ENCODE data around the gene SOX15.

SOX15 gene

DNA sequence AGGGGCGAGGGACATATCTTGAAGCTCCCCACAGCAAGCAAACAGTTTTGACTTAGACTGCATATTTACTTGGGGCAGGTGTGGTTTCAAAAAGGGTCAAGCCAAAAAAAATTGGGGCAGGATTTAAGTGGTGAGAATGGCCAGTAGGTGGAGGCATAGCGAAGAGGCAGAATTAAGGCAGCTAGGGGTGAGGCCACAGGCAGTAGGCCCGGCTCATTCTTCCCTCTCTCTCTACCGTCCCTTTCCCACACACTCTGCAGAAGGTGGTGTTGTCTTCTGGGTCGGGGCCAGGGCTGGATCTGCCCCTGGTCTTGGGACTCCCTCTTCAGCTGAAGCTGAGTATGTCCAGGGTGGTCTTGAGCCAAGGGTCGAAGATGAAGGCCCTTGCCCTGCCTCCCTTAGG, 42.6 kb upstream of the SOX15 start:
- no peaks in the 10 kb centered on the region for H3K27me3 ChIP-seq (ENCODE audit: insufficient read depth, low read depth)
- H3K4me3 ChIP-seq (IDR thresholded peaks at IDR 0.05; ENCODE audit: insufficient read depth, low read depth, low read length), result no peak overlapping the region
- H3K9ac ChIP-seq, result no peak overlapping the region
- no peak overlapping the region for H3K27ac ChIP-seq
- TF ChIP-seq, protein P1, sequence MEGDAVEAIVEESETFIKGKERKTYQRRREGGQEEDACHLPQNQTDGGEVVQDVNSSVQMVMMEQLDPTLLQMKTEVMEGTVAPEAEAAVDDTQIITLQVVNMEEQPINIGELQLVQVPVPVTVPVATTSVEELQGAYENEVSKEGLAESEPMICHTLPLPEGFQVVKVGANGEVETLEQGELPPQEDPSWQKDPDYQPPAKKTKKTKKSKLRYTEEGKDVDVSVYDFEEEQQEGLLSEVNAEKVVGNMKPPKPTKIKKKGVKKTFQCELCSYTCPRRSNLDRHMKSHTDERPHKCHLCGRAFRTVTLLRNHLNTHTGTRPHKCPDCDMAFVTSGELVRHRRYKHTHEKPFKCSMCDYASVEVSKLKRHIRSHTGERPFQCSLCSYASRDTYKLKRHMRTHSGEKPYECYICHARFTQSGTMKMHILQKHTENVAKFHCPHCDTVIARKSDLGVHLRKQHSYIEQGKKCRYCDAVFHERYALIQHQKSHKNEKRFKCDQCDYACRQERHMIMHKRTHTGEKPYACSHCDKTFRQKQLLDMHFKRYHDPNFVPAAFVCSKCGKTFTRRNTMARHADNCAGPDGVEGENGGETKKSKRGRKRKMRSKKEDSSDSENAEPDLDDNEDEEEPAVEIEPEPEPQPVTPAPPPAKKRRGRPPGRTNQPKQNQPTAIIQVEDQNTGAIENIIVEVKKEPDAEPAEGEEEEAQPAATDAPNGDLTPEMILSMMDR (conservative IDR thresholded peaks at IDR 0.05; ENCODE audit: low read depth, low read length), result no peak
- H2AFZ ChIP-seq (ENCODE audit: low read depth), result no peak overlapping the region
- peaks cover 3% of the 10 kb centered on the region for H3K4me1 ChIP-seq (ENCODE audit: low read depth, poor library complexity, severe bottlenecking)
- H3K4me2 ChIP-seq, result no peak overlapping the region
- H3K79me2 ChIP-seq (ENCODE audit: insufficient read depth, low read depth), result no peaks in the 10 kb centered on the region
- no peaks in the 10 kb centered on the region for H3K36me3 ChIP-seq (ENCODE audit: insufficient read depth)
- H4K20me1 ChIP-seq (ENCODE audit: insufficient read depth), result no peaks in the 10 kb centered on the region

DNA sequence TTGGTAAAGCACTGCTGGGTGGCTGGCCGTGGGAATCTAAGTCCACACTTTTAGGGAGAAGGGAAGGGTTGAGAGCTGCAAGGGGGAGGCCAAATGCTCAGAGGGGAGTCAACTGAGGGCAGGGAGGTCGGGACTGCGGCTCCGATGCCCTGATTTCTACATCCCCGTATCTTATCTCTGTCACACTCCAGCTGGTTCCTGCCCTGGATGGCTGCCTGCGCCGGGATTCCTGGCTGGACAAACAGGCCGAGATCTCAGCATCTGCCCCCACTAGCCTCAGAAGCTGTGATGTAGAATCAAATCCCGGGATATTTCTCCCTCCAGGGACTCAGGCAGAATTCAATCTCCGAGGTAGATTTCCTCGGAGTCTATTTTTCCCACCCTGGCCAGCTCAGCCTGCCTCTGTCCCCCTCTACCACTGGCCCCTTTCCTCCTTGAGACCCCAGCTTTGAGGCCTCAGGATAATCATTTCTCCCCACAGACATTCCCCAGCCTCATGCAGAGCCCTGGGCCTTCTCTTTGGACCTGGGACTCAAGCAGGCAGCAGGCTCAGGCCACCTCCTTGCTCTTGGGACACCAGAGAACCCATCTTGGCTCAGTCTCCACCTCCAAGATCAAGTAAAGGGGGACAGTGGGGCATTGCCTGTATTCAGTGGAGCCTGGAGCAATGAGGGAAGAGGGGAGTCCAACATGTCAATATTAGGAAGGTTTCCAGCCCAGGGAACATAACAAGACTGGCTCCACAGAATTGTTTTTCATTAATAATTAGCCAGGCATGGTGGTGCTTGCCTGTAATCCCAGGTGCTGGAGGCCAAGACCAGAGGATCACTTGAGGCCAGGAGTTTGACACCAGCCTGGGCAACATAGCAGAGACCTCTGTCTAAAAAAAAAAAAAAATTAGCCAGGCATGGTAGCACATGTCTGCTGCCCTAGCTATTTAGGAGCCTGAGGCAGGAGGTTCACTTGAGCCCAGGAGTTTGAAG, 41.8 kb upstream of the SOX15 start:
- no peak overlapping the region for H3K9ac ChIP-seq
- peaks cover 3% of the 10 kb centered on the region for H3K4me1 ChIP-seq (ENCODE audit: low read depth, poor library complexity, severe bottlenecking)

DNA sequence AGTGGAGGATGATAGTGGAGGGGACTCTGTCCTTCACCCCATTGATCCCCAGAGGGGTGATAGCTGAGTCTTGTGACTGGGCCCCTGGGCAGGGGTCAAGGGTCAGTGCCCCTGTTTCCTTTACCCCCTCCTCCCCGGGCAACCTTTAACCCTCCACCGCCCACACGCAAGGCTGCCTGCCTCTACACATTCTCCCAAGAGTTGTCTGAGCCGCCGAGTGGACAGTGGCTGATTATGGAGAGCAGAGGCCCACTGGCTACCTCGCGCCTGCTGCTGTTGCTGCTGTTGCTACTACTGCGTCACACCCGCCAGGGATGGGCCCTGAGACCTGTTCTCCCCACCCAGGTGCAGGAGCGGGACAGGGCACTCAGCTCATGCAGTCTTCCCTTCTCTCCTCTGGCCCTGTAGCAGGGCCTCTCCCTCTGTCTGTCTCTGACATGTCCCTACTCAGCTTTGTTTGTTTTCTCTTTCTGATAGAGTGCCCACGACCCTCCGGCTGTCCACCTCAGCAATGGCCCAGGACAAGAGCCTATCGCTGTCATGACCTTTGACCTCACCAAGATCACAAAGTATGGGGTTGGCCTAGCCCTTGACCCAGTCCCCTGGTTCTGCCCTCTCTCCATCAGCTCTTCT, 40.2 kb upstream of the SOX15 start, which contains the start of gene SHBG:
TSS of gene SHBG (plus strand) at position 197 of the 633 bp plus-strand sequence. CDS start at position 235, 38 bp downstream.
- Histone ChIP-seq H3K4me1 (ENCODE audit: low read depth, poor library complexity, severe bottlenecking) (peaks cover 3% of the 10 kb centered on the region), H3K79me2 (ENCODE audit: insufficient read depth, low read depth) (no peaks in the 10 kb centered on the region), H2AFZ (ENCODE audit: low read depth) (no peak within 1 kb of the TSS), H3K36me3 (ENCODE audit: insufficient read depth) (no peaks in the 10 kb centered on the region), H3K27ac (no peak within 1 kb of the TSS), H3K27me3 (ENCODE audit: insufficient read depth, low read depth) (no peaks in the 10 kb centered on the region), H4K20me1 (ENCODE audit: insufficient read depth) (no peaks in the 10 kb centered on the region), H3K4me3 (IDR thresholded peaks at IDR 0.05; ENCODE audit: insufficient read depth, low read depth, low read length) (no peak within 1 kb of the TSS), H3K9ac (no peak within 1 kb of the TSS), H3K4me2 (no peak within 1 kb of the TSS)
- TF ChIP-seq, protein P1 (conservative IDR thresholded peaks at IDR 0.05; ENCODE audit: low read depth, low read length), result no peak

More for the DNA sequence above, 41.8 kb upstream of the SOX15 start:
- Histone ChIP-seq H3K4me3 (IDR thresholded peaks at IDR 0.05; ENCODE audit: insufficient read depth, low read depth, low read length) (no peak overlapping the region), H4K20me1 (ENCODE audit: insufficient read depth) (no peaks in the 10 kb centered on the region), H3K36me3 (ENCODE audit: insufficient read depth) (no peaks in the 10 kb centered on the region), H3K4me2 (no peak overlapping the region), H2AFZ (ENCODE audit: low read depth) (no peak overlapping the region), H3K27me3 (ENCODE audit: insufficient read depth, low read depth) (no peaks in the 10 kb centered on the region), H3K79me2 (ENCODE audit: insufficient read depth, low read depth) (no peaks in the 10 kb centered on the region), H3K27ac (no peak overlapping the region)
- TF ChIP-seq, protein P1 (conservative IDR thresholded peaks at IDR 0.05; ENCODE audit: low read depth, low read length), result no peak

DNA sequence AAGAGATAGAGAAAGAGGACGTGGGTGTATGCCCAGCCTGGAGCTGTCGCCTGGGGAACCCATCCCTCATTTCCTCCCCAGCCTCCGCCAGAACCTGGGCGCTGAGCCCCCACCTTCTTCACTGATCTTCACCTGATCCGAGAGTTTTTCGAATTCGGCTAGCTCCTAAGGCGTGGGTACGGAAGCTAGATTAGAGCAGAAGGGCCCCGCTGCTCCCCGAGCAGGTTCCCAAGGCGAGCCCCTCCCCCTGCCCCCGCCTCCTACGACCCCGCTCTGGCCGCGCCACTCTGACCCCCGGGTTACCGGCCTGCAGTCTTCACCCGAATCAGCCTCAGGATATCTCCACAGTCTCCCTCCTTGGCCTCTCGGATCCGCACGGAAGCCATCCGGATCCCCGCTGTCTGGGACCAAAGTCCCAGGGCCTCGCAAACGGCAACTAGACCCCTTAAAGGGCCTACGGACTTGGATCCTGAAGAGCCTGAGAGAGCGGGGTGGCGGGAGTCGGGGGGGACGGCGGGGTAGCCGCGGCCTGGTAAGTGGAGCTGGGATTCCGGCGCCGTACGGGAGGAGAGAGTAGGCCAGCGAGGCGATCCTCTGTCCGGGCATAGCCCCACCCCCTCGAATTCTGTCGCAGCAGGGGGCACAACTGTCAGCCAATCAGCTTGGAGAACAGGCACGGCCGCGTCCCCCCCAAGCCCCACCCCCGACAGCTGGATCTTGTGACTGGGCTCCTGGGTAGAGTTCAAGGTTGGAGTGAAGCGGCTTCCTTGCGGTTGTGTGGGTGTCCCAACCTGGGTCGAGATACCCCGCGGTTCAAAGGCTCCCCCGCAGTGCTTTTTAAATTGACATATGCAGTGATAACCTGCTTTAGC, 37.6 kb upstream of the SOX15 start, which contains the start of gene SAT2:
TSS of gene SAT2 (minus strand) at position 572 of the 872 bp plus-strand sequence. CDS start at position 386, 186 bp downstream.
- H3K27me3 ChIP-seq (ENCODE audit: insufficient read depth, low read depth), result no peaks in the 10 kb centered on the region
- no peak within 1 kb of the TSS for H3K9ac ChIP-seq
- H3K4me1 ChIP-seq (ENCODE audit: low read depth, poor library complexity, severe bottlenecking), result peaks cover 3% of the 10 kb centered on the region
- no peak within 1 kb of the TSS for H2AFZ ChIP-seq (ENCODE audit: low read depth)
- H4K20me1 ChIP-seq (ENCODE audit: insufficient read depth), result no peaks in the 10 kb centered on the region
- no peak within 1 kb of the TSS for H3K27ac ChIP-seq
- H3K4me3 ChIP-seq (IDR thresholded peaks at IDR 0.05; ENCODE audit: insufficient read depth, low read depth, low read length), result no peak within 1 kb of the TSS
- TF ChIP-seq, protein P1 (conservative IDR thresholded peaks at IDR 0.05; ENCODE audit: low read depth, low read length), result no peak
- no peaks in the 10 kb centered on the region for H3K36me3 ChIP-seq (ENCODE audit: insufficient read depth)
- H3K4me2 ChIP-seq, result no peak within 1 kb of the TSS
- H3K79me2 ChIP-seq (ENCODE audit: insufficient read depth, low read depth), result no peaks in the 10 kb centered on the region
